Heart left ventricle (tissue), 16 donors: ENCODE data around the gene DND1. TPM values are rescaled to one million over a fixed set of nuclear protein-coding genes. Genes with fewer than 3 reads are reported as not detected.
"Not testable (repeated sequence)": the region's sequence is repeated elsewhere in the genome, so short reads cannot be mapped to it uniquely, and the experiment has no call there.

Experiments
- ATAC-seq, 4 donors: fragments of 200-7000 bp; cut with Tn5 transposase; one replicate each; pipeline ENCODE4 v1.9.1; 2020 to 2022; ENCODE audit warnings: moderate library complexity in 4 of 4, mild to moderate bottlenecking in 3 of 4, moderate number of reproducible peaks in 1 of 4
- DNase-seq, 5 donors: peaks; one replicate each; pipeline ENCODE4 v3.0.0-alpha.2; 2020
- H3K27ac ChIP-seq, 12 donors: fragments of 200-600 bp; sonication (generic) in 4 of 12; one replicate each; pipeline versions ENCODE4 v1.5.0 to v1.8.0; 2016 to 2022; ENCODE audit warnings: mild to moderate bottlenecking in 2 of 12
- H3K27me3 ChIP-seq, 9 donors: fragments of 200-600 bp; sonication (generic) in 2 of 9; one replicate each; pipeline versions ENCODE4 v1.5.1 to v1.8.0; 2016 to 2022; ENCODE audit warnings: mild to moderate bottlenecking in 3 of 9
- H3K36me3 ChIP-seq, 9 donors: fragments of 200-600 bp; sonication (generic) in 2 of 9; one replicate each; pipeline versions ENCODE4 v1.5.0 to v1.8.0; 2018 to 2022; ENCODE audit warnings: mild to moderate bottlenecking in 2 of 9
- H3K4me1 ChIP-seq, 12 donors: fragments of 200-600 bp; sonication (generic) in 4 of 12; one replicate each; pipeline versions ENCODE4 v1.5.0 to v1.8.0; 2016 to 2022; ENCODE audit warnings: mild to moderate bottlenecking in 3 of 12
- H3K4me3 ChIP-seq, 12 donors: fragments of 200-600 bp; sonication (generic) in 4 of 12; one replicate each; pipeline versions ENCODE4 v1.5.0 to v1.8.0; 2017 to 2022; ENCODE audit warnings: mild to moderate bottlenecking in 9 of 12, moderate library complexity in 4 of 12
- H3K9me3 ChIP-seq, 12 donors: fragments of 200-600 bp; sonication (generic) in 4 of 12; one replicate each; pipeline versions ENCODE4 v1.5.0 to v1.8.0; 2016 to 2022; ENCODE audit warnings: mild to moderate bottlenecking in 1 of 12
- POLR2A ChIP-seq, 2 donors: fragments of 450-650 bp; IDR thresholded peaks; one replicate each; pipeline ENCODE4 v1.6.1; 2017; ENCODE audit warnings: antibody characterized with exemption in 2 of 2, mild to moderate bottlenecking in 2 of 2, moderate library complexity in 2 of 2
- WGBS, 4 donors: extraction: QIAGEN DNeasy Blood & Tissue Kit in 2 of 4; methylation state at CpG; one replicate each; pipeline versions ENCODE4 v1.1.5 to v1.1.7; 2013 to 2018; 5-methylcytosine and 5-hydroxymethylcytosine counted together
- intact Hi-C, 10 donors: fragments of 100-400 bp; cut with DNase I; formaldehyde crosslinking; loops; one replicate each; pipeline versions ENCODE4 v1.11.1 to v1.14.2; 2022
- long read RNA-seq, 3 donors: library from polyadenylated mRNA; unstranded; transcript quantifications; one replicate each; pipeline ENCODE4 v2.0.0, GENCODE V29; 2020 to 2021
- polyA plus RNA-seq, 2 donors: library from polyadenylated mRNA; stranded (reverse); fragments of 200-250 nt; gene quantifications; one replicate each; pipeline ENCODE4 v1.2.3, GENCODE V29; 2013
- total RNA-seq, 9 donors: library from RNA; depleted of rRNA in 2 of 9; stranded (reverse); fragments of >200 nt in 2 of 9; fragmentation: NEBNext Ultra II Directional in 3 of 9; extraction: Animal tissue kit (Norgen Biotek cat#: 25700) in 3 of 9; gene quantifications; one replicate each; pipeline versions ENCODE4 v1.1.0 to v1.2.4, GENCODE V29; 2016 to 2023
- TF ChIP-seq, protein P1 (sequence below), 12 donors: fragments of 200-600 bp; sonication (generic) in 4 of 12; IDR thresholded peaks; one replicate each; pipeline versions ENCODE4 v1.5.0 to v1.8.0; 2018 to 2022; ENCODE audit warnings: antibody characterized with exemption in 12 of 12, mild to moderate bottlenecking in 5 of 12
- donor health status: ischemic (EF 13 %, LVEDD 7.1; RV severe dilation, severe dysfunction).
- donor health status: healthy with polysubstance abuse.
- donor health status: DM: no; HTN: yes; CAD: no.
- donor health status: DM: no; HTN: no; CAD: no.
- donor health status: ischemic (EF 25% LVEDD 6.9; RV normal size, moderate dysfunction).
- donor health status: ischemic (EF 25% LVEDD 5.7; RV mildly dilated, moderate dysfunction).
- donor health status: healthy.
- donor health status: DM: yes; HTN: yes; CAD: no.
- donor health status: ischemic (EF 35%, LVEDD 5.7; RV mildly dilated, moderate dysfunction).
- donor health status: nonischemic (EF 11% LVEDD 7.7; RV severe dilation, severe dysfunction).
- donor health status: DM: yes; HTN: yes; CAD: no.
- donor health status: PGD.
- donor health status: ischemic (EF 29% LVEDD 5.4; RV normal size, mild dysfunction).
- donor health status: nonischemic (EF 23%, LVEDD 6.1; RV moderate dilation, normal function).

Gene DND1
- total RNA-seq: under 1 TPM in 7 of 9 donors, not detected in 2; 0.16 to 0.75 (median 0.51) TPM
- polyA plus RNA-seq: under 1 TPM; 0.53 to 0.95 TPM
- long read RNA-seq, donor 1, partial matches to known transcripts: 0 of 3 reads
- long read RNA-seq, donor 1, other reads (novel, unspliced or antisense): 3 of 3 reads
- long read RNA-seq, donor 2, partial matches to known transcripts: 0 of 4 reads
- long read RNA-seq, donor 2, other reads (novel, unspliced or antisense): 4 of 4 reads
- long read RNA-seq, donor 3, partial matches to known transcripts: 0 of 4 reads
- long read RNA-seq, donor 3, other reads (novel, unspliced or antisense): 4 of 4 reads

GRCh38 chr5:140673187-140673976, at the start of gene DND1:
Gene DND1 (minus strand): TSS chr5:140673576. CDS start chr5:140673542, 34 bp downstream.
- H3K27me3 ChIP-seq: no peaks in the 10 kb centered on the region
- no peaks in the 10 kb centered on the region for H3K9me3 ChIP-seq
- TF ChIP-seq POLR2A (IDR thresholded peaks at IDR 0.05): no peak
- TF ChIP-seq, protein P1, sequence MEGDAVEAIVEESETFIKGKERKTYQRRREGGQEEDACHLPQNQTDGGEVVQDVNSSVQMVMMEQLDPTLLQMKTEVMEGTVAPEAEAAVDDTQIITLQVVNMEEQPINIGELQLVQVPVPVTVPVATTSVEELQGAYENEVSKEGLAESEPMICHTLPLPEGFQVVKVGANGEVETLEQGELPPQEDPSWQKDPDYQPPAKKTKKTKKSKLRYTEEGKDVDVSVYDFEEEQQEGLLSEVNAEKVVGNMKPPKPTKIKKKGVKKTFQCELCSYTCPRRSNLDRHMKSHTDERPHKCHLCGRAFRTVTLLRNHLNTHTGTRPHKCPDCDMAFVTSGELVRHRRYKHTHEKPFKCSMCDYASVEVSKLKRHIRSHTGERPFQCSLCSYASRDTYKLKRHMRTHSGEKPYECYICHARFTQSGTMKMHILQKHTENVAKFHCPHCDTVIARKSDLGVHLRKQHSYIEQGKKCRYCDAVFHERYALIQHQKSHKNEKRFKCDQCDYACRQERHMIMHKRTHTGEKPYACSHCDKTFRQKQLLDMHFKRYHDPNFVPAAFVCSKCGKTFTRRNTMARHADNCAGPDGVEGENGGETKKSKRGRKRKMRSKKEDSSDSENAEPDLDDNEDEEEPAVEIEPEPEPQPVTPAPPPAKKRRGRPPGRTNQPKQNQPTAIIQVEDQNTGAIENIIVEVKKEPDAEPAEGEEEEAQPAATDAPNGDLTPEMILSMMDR (IDR thresholded peaks at IDR 0.05): no peak
- ATAC-seq (peak in 2 of 4 donors; percentile 3 to 15), DNase-seq (no peak)
- H3K36me3 ChIP-seq: peaks cover 0 to 96% (median 88%) of the 10 kb centered on the region in 9 donors
- intact Hi-C loops: no loop called here
- peaks cover 0 to 3% (median 0%) of the 10 kb centered on the region in 12 donors for H3K4me1 ChIP-seq
- peak within 1 kb of the TSS in 3 of 12 donors; percentile 24 to 31 (median 26) for H3K4me3 ChIP-seq
- H3K27ac ChIP-seq: no peak within 1 kb of the TSS
- 86 to 92% (median 88%) methylated on average over 42 to 45 of the region's 45 CpGs for WGBS, 4 donors

GRCh38 chr5:140721395-140721794, 48.0 kb upstream of the DND1 start:
- not testable (repeated sequence) for H3K27me3 ChIP-seq, ATAC-seq, DNase-seq, H3K36me3 ChIP-seq, H3K4me3 ChIP-seq, H3K9me3 ChIP-seq, H3K27ac ChIP-seq, H3K4me1 ChIP-seq
- intact Hi-C loops: loop anchor here in 2 of 10 donors (5.0 kb wide), 2 partner anchors 334 to 349 kb away; no protein-coding TSS in a partner anchor
- WGBS, 4 donors: 76 to 84% (median 80%) methylated on average over 5 of the region's 5 CpGs

- 52 to 60% (median 55%) methylated on average over 6 of the region's 6 CpGs for WGBS, 4 donors
- intact Hi-C loops: loop anchor here in 2 of 10 donors (5.0 kb wide), 2 partner anchors 333 to 348 kb away; no protein-coding TSS in a partner anchor
- not testable (repeated sequence) for ATAC-seq, DNase-seq, H3K4me3 ChIP-seq, H3K27ac ChIP-seq, H3K27me3 ChIP-seq, H3K36me3 ChIP-seq, H3K4me1 ChIP-seq, H3K9me3 ChIP-seq
These were observed 47.4 kb upstream of the DND1 start for GRCh38 chr5:140720738-140721137.

DNA sequence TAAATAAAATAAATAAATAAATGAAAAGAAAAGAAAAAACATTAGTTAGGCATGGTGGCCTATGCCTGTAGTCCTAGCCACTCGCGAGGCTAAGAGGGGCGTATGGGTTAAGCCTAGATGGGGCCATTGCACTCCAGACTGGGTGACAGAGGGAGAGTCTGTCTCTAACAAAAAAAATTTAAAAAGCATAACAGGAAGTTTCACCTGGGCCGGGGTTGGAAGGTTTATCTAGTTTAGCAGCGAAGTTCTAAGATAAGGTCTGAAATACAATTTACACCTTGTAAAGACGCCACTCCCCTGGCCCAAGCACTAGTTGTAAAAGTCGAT, 44.9 kb upstream of the DND1 start:
- intact Hi-C loops: loop anchor here in 3 of 10 donors (10.0 kb wide), 2 partner anchors 353 to 473 kb away; partner anchors contain the start of gene SLC4A9 (in 2 of the 3)
- Histone ChIP-seq H3K36me3 (no peaks in the 10 kb centered on the region), H3K4me3 (peak overlapping the region in 3 of 12 donors; percentile 17 to 43 (median 30)), H3K27ac (no peak overlapping the region), H3K9me3 (no peaks in the 10 kb centered on the region), H3K4me1 (peaks cover 0 to 3% (median 0%) of the 10 kb centered on the region in 12 donors), H3K27me3 (peaks cover 0 to 7% (median 0%) of the 10 kb centered on the region in 9 donors)
- no peak for ATAC-seq
- TF ChIP-seq POLR2A (IDR thresholded peaks at IDR 0.05): no peak
- TF ChIP-seq, protein P1 (IDR thresholded peaks at IDR 0.05): no peak
- no peak for DNase-seq
- WGBS, 4 donors: 71 to 76% (median 74%) methylated on average over 7 of the region's 7 CpGs

- not testable (repeated sequence) for H3K36me3 ChIP-seq, ATAC-seq, H3K27me3 ChIP-seq, H3K4me1 ChIP-seq, DNase-seq, H3K9me3 ChIP-seq, H3K4me3 ChIP-seq, H3K27ac ChIP-seq
- intact Hi-C loops: loop anchor here in 3 of 10 donors (10.0 kb wide), 2 partner anchors 351 to 471 kb away; partner anchors contain the start of gene SLC4A9 (in 2 of the 3)
- WGBS, 4 donors: 89 to 96% (median 91%) methylated on average over 2 of the region's 2 CpGs
These were observed 42.9 kb upstream of the DND1 start for GRCh38 chr5:140716238-140716637.
